Fibroblast of pulmonary artery (primary cell): ENCODE data around the gene CMTM2.
A peak's percentile ranks its signal among the peaks of the same experiment; 100 is the strongest.

Source experiments
- DNase-seq: peaks from one replicate; pipeline ENCODE4 v3.0.0-alpha.2; 2010; ENCODE audit warnings: low read depth
- H3K4me3 ChIP-seq: replicated peaks from 2 replicates; pipeline ENCODE4 v1.5.1; 2011; ENCODE audit warnings: low read depth, mild to moderate bottlenecking, control low read depth, low read length, moderate library complexity
- CTCF ChIP-seq: IDR thresholded peaks from 2 replicates; pipeline ENCODE4 v1.5.1; 2011; ENCODE audit warnings: mild to moderate bottlenecking, control low read depth, low read length, inconsistent platforms; ENCODE audit errors: missing control alignments

The CMTM2 gene

GRCh38 chr16:66553223-66553622 lies 26.0 kb upstream of the CMTM2 start:
- peak overlapping the region; percentile 64 for H3K4me3 ChIP-seq
- no peak for DNase-seq
- TF ChIP-seq CTCF, result no peak

GRCh38 chr16:66554021-66554420 lies 25.2 kb upstream of the CMTM2 start:
- no peak for TF ChIP-seq CTCF
- no peak for DNase-seq
- no peak overlapping the region for H3K4me3 ChIP-seq

GRCh38 chr16:66554495-66554894 lies 24.8 kb upstream of the CMTM2 start:
- no peak overlapping the region for H3K4me3 ChIP-seq
- no peak for TF ChIP-seq CTCF
- no peak for DNase-seq

GRCh38 chr16:66560107-66560506 lies 19.2 kb upstream of the CMTM2 start:
- no peak overlapping the region for H3K4me3 ChIP-seq
- DNase-seq, result no peak
- TF ChIP-seq CTCF, result no peak

GRCh38 chr16:66561381-66562080 lies 17.7 kb upstream of the CMTM2 start:
- no peak for DNase-seq
- H3K4me3 ChIP-seq, result no peak overlapping the region
- TF ChIP-seq CTCF, result no peak

GRCh38 chr16:66562409-66562808 lies 16.9 kb upstream of the CMTM2 start:
- no peak for TF ChIP-seq CTCF
- no peak overlapping the region for H3K4me3 ChIP-seq
- DNase-seq, result no peak

GRCh38 chr16:66562986-66563385 lies 16.3 kb upstream of the CMTM2 start:
- no peak for TF ChIP-seq CTCF
- DNase-seq, result no peak
- H3K4me3 ChIP-seq, result no peak overlapping the region
